Liver (tissue), 9 donors: ENCODE results near the gene ASAP2. TPM values are rescaled to one million over a fixed set of nuclear protein-coding genes. Genes with fewer than 3 reads are reported as not detected.

Source experiments
- DNase-seq: peaks from one replicate; pipeline ENCODE4 v3.0.0-alpha.2; 2017; ENCODE audit warnings: low spot score
- H3K27ac ChIP-seq, 2 donors: one replicate each; pipeline ENCODE4 v1.7.0; 2013; ENCODE audit warnings: inconsistent platforms in 2 of 2, low read length in 2 of 2, control low read depth in 1 of 2, low read depth in 1 of 2, mild to moderate bottlenecking in 1 of 2
- H3K27me3 ChIP-seq, 4 donors: one replicate each; pipeline versions ENCODE4 v1.6.1 to v1.7.0; 2013; ENCODE audit warnings: low read length in 3 of 4, inconsistent platforms in 1 of 4, mild to moderate bottlenecking in 1 of 4, moderate library complexity in 1 of 4; ENCODE audit not compliant: control insufficient read depth in 4 of 4, insufficient read depth in 4 of 4
- H3K36me3 ChIP-seq, 4 donors: one replicate each; pipeline versions ENCODE4 v1.6.1 to v1.7.0; 2013; ENCODE audit warnings: low read length in 3 of 4, mild to moderate bottlenecking in 3 of 4, low read depth in 1 of 4, moderate library complexity in 1 of 4; ENCODE audit not compliant: control insufficient read depth in 4 of 4, insufficient read depth in 3 of 4
- H3K4me1 ChIP-seq, 4 donors: one replicate each; pipeline versions ENCODE4 v1.6.1 to v1.7.0; 2013; ENCODE audit warnings: low read length in 3 of 4, mild to moderate bottlenecking in 3 of 4, moderate library complexity in 1 of 4; ENCODE audit not compliant: control insufficient read depth in 4 of 4, insufficient read depth in 4 of 4
- H3K4me3 ChIP-seq, 3 donors: one replicate each; pipeline versions ENCODE4 v1.6.1 to v1.7.0; 2013; ENCODE audit warnings: low read length in 3 of 3, control low read depth in 1 of 3, low read depth in 1 of 3, mild to moderate bottlenecking in 1 of 3
- H3K9ac ChIP-seq, 2 donors: one replicate each; pipeline ENCODE4 v1.7.0; 2013; ENCODE audit warnings: low read length in 2 of 2, mild to moderate bottlenecking in 2 of 2, moderate library complexity in 2 of 2, control low read depth in 1 of 2, low read depth in 1 of 2
- H3K9me3 ChIP-seq, 4 donors: one replicate each; pipeline versions ENCODE4 v1.6.1 to v1.7.0; 2013; ENCODE audit warnings: low read length in 3 of 4; ENCODE audit not compliant: control insufficient read depth in 4 of 4
- FOXA1 ChIP-seq: IDR thresholded peaks from 2 replicates; pipeline ENCODE4 v1.6.1; 2016; ENCODE audit warnings: antibody characterized with exemption
- FOXA2 ChIP-seq: IDR thresholded peaks from 2 replicates; pipeline ENCODE4 v1.6.1; 2016; ENCODE audit warnings: antibody characterized with exemption
- GABPA ChIP-seq, 2 donors: IDR thresholded peaks in 1 of 2; conservative IDR thresholded peaks in 1 of 2; 2 replicates each; pipeline ENCODE4 v1.6.1; 2016; ENCODE audit warnings: antibody characterized with exemption in 2 of 2, mild to moderate bottlenecking in 1 of 2, moderate library complexity in 1 of 2
- HNF4A ChIP-seq, 2 donors: conservative IDR thresholded peaks; 2 replicates each; pipeline ENCODE4 v1.6.1; 2016; ENCODE audit warnings: antibody characterized with exemption in 2 of 2, mild to moderate bottlenecking in 2 of 2
- HNF4G ChIP-seq: IDR thresholded peaks from 2 replicates; pipeline ENCODE4 v1.6.1; 2016; ENCODE audit warnings: antibody characterized with exemption
- JUND ChIP-seq, 2 donors: IDR thresholded peaks; 2 replicates each; pipeline ENCODE4 v1.6.1; 2016; ENCODE audit warnings: antibody characterized with exemption in 2 of 2
- MAX ChIP-seq: IDR thresholded peaks from 2 replicates; pipeline ENCODE4 v1.6.1; 2016; ENCODE audit warnings: antibody characterized with exemption
- NR2F2 ChIP-seq: IDR thresholded peaks from 2 replicates; pipeline ENCODE4 v1.6.1; 2016; ENCODE audit warnings: antibody characterized with exemption
- RAD21 ChIP-seq, 2 donors: IDR thresholded peaks; 2 replicates each; pipeline ENCODE4 v1.6.1; 2016; ENCODE audit warnings: antibody characterized with exemption in 2 of 2, mild to moderate bottlenecking in 2 of 2
- RXRA ChIP-seq, 2 donors: IDR thresholded peaks; 2 replicates each; pipeline ENCODE4 v1.6.1; 2017 to 2018; ENCODE audit warnings: antibody characterized with exemption in 2 of 2, mild to moderate bottlenecking in 1 of 2
- SP1 ChIP-seq: IDR thresholded peaks from 2 replicates; pipeline ENCODE4 v1.6.1; 2018; ENCODE audit warnings: antibody characterized with exemption, mild to moderate bottlenecking
- YY1 ChIP-seq: IDR thresholded peaks from 2 replicates; pipeline ENCODE4 v1.6.1; 2016; ENCODE audit warnings: antibody characterized with exemption, mild to moderate bottlenecking
- WGBS: extraction: QIAGEN DNeasy Blood & Tissue Kit; methylation state at CpG from one replicate; pipeline ENCODE4 v1.1.7; 2013; 5-methylcytosine and 5-hydroxymethylcytosine counted together
- polyA plus RNA-seq, 2 donors: library from polyadenylated mRNA; stranded (reverse) in 1 of 2; unstranded in 1 of 2; fragments of 200-250 nt in 1 of 2; fragments of >200 nt in 1 of 2; fragmentation: Nextera tagmentation in 1 of 2; extraction: Ambion mirVana in 1 of 2; gene quantifications; one replicate each; pipeline versions ENCODE4 v1.2.1 to v1.2.3, GENCODE V29; 2013 to 2015
- total RNA-seq, 2 donors: library from RNA; depleted of rRNA; stranded (reverse); fragments of >200 nt; gene quantifications; one replicate each; pipeline ENCODE4 v1.2.3, GENCODE V29; 2014
- TF ChIP-seq, protein P1 (sequence below): IDR thresholded peaks from 2 replicates; pipeline ENCODE4 v1.6.1; 2016; ENCODE audit warnings: antibody characterized with exemption
- TF ChIP-seq, protein P2 (sequence below): IDR thresholded peaks from 2 replicates; pipeline ENCODE4 v1.6.1; 2016; ENCODE audit warnings: antibody characterized with exemption, mild to moderate bottlenecking
- TF ChIP-seq, protein P3 (sequence below): fragments of 150-350 bp; IDR thresholded peaks from 2 replicates; pipeline ENCODE4 v1.5.1; 2017; ENCODE audit warnings: improper control_type of control experiment, low read depth, low read length; ENCODE audit not compliant: missing input control
- TF ChIP-seq, protein P4 (sequence below): IDR thresholded peaks from 2 replicates; pipeline ENCODE4 v1.6.1; 2016; ENCODE audit warnings: antibody characterized with exemption
- donor health status: healthy.
- donor health status: healthy.
- donor health status: healthy.
- donor health status: healthy.
- donor health status: healthy.

ASAP2 gene
- total and polyA plus RNA-seq, 4 donors, result 0.36 to 5.9 (median 2.6) TPM

DNA sequence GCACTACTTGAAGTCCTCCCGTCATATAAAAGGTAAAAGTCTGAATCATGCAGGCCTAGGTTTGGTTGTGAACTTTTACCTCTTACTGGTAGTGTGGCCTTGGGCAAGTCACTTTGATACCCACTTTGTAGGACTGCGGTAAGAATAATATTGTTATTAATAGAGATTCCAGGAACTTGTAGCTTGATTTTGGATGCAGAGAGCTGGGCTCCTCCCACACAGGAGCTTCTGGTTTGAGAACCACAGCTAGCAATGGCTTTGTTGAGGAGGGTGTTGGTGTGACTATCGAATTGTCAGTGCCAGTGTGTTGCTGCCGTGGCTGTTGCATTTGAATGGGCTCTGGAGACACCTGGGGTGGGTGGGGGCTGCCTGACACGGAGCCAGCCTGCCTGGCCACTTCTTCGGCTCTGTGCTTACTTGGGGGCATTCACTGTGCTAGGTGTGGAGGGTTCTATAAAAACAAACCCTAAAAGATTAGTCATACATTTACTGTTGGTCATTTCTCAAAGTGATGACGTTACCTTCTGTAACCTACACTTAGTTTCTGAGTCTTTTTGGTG lies 38.5 kb downstream of the ASAP2 start:
- H3K36me3 ChIP-seq, result no peaks in the 10 kb centered on the region
- peaks cover 2 to 8% (median 6%) of the 10 kb centered on the region in 4 donors for H3K4me1 ChIP-seq
- no peak overlapping the region for H3K27ac ChIP-seq
- no peak for TF ChIP-seq SP1
- no peak for TF ChIP-seq HNF4A (conservative IDR thresholded peaks at IDR 0.05)
- no peak for TF ChIP-seq MAX
- TF ChIP-seq RXRA (IDR thresholded peaks at IDR 0.05), result no peak
- TF ChIP-seq, protein P1, sequence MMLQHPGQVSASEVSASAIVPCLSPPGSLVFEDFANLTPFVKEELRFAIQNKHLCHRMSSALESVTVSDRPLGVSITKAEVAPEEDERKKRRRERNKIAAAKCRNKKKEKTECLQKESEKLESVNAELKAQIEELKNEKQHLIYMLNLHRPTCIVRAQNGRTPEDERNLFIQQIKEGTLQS, result no peak
- no peak for TF ChIP-seq RAD21 (IDR thresholded peaks at IDR 0.05)
- 73% methylated on average over 7 of the region's 7 CpGs for WGBS
- H3K4me3 ChIP-seq, result no peak overlapping the region
- H3K27me3 ChIP-seq, result no peaks in the 10 kb centered on the region
- DNase-seq, result no peak
- H3K9me3 ChIP-seq, result no peaks in the 10 kb centered on the region
- no peak overlapping the region for H3K9ac ChIP-seq

DNA sequence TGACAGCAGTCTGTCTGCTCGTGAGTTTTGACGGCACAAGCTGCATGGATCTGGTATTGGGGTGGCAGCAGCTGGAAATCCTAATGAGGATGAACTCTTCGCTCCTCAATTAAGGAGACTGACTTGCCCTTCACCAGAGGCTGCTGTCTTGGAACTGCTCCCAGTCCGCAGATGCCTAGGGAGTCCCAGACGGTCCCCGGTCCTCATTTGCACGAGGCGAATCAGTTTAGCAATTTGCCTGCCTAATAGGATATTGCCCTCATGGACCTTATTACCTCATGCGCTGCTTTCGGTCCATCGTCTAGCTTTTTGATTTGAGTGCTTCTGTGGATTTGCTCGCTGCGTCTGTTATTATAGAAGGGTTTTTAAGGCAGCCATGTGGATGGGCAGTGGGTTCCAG lies 40.6 kb downstream of the ASAP2 start:
- Histone ChIP-seq H3K9me3 (no peaks in the 10 kb centered on the region), H3K4me1 (peaks cover 2 to 8% (median 6%) of the 10 kb centered on the region in 4 donors), H3K27ac (no peak overlapping the region), H3K9ac (no peak overlapping the region), H3K4me3 (no peak overlapping the region), H3K36me3 (no peaks in the 10 kb centered on the region), H3K27me3 (no peaks in the 10 kb centered on the region)
- no peak for DNase-seq
- TF ChIP-seq, protein P2, sequence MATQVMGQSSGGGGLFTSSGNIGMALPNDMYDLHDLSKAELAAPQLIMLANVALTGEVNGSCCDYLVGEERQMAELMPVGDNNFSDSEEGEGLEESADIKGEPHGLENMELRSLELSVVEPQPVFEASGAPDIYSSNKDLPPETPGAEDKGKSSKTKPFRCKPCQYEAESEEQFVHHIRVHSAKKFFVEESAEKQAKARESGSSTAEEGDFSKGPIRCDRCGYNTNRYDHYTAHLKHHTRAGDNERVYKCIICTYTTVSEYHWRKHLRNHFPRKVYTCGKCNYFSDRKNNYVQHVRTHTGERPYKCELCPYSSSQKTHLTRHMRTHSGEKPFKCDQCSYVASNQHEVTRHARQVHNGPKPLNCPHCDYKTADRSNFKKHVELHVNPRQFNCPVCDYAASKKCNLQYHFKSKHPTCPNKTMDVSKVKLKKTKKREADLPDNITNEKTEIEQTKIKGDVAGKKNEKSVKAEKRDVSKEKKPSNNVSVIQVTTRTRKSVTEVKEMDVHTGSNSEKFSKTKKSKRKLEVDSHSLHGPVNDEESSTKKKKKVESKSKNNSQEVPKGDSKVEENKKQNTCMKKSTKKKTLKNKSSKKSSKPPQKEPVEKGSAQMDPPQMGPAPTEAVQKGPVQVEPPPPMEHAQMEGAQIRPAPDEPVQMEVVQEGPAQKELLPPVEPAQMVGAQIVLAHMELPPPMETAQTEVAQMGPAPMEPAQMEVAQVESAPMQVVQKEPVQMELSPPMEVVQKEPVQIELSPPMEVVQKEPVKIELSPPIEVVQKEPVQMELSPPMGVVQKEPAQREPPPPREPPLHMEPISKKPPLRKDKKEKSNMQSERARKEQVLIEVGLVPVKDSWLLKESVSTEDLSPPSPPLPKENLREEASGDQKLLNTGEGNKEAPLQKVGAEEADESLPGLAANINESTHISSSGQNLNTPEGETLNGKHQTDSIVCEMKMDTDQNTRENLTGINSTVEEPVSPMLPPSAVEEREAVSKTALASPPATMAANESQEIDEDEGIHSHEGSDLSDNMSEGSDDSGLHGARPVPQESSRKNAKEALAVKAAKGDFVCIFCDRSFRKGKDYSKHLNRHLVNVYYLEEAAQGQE, result no peak
- TF ChIP-seq, protein P3, sequence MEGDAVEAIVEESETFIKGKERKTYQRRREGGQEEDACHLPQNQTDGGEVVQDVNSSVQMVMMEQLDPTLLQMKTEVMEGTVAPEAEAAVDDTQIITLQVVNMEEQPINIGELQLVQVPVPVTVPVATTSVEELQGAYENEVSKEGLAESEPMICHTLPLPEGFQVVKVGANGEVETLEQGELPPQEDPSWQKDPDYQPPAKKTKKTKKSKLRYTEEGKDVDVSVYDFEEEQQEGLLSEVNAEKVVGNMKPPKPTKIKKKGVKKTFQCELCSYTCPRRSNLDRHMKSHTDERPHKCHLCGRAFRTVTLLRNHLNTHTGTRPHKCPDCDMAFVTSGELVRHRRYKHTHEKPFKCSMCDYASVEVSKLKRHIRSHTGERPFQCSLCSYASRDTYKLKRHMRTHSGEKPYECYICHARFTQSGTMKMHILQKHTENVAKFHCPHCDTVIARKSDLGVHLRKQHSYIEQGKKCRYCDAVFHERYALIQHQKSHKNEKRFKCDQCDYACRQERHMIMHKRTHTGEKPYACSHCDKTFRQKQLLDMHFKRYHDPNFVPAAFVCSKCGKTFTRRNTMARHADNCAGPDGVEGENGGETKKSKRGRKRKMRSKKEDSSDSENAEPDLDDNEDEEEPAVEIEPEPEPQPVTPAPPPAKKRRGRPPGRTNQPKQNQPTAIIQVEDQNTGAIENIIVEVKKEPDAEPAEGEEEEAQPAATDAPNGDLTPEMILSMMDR, result no peak
- TF ChIP-seq NR2F2 (no peak), GABPA (IDR thresholded peaks at IDR 0.05 in 1 of 2, conservative IDR thresholded peaks at IDR 0.05 in 1 of 2) (no peak), JUND (IDR thresholded peaks at IDR 0.05) (no peak), MAX (no peak), FOXA1 (no peak), HNF4G (no peak), RAD21 (IDR thresholded peaks at IDR 0.05) (no peak), FOXA2 (no peak), YY1 (no peak)
- TF ChIP-seq, protein P4, sequence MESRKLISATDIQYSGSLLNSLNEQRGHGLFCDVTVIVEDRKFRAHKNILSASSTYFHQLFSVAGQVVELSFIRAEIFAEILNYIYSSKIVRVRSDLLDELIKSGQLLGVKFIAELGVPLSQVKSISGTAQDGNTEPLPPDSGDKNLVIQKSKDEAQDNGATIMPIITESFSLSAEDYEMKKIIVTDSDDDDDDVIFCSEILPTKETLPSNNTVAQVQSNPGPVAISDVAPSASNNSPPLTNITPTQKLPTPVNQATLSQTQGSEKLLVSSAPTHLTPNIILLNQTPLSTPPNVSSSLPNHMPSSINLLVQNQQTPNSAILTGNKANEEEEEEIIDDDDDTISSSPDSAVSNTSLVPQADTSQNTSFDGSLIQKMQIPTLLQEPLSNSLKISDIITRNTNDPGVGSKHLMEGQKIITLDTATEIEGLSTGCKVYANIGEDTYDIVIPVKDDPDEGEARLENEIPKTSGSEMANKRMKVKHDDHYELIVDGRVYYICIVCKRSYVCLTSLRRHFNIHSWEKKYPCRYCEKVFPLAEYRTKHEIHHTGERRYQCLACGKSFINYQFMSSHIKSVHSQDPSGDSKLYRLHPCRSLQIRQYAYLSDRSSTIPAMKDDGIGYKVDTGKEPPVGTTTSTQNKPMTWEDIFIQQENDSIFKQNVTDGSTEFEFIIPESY, result no peak
- 78% methylated on average over 13 of the region's 13 CpGs for WGBS
